ENCODE results near the gene PLCH2.
A peak's percentile ranks its signal among the peaks of the same experiment; 100 is the strongest.

Gene PLCH2

DNA sequence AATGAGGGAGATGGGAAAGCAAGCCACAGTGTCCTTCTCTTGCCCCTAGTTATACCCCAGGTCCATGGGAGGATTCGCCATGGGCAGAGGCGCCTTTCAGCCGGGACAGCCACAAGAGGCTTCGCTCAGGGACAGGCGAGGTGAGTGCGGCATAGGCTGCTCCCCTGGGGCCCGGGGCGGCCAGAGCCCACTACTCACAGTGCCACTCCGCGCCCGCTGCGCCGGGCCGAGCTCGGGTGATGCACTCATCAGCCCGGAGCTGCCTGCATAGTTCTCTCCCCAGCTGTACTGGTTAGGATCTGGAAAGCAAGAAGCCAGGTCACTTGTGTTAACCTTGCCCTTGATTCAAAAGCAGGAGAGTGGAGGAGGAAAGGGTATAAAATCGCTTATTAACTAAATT lies 41.9 kb downstream of the PLCH2 start:
- DNase-seq: no peak

- no peak for DNase-seq
Measured at GRCh38 chr1:2518528-2518927, 42.4 kb downstream of the PLCH2 start.

GRCh38 chr1:2519029-2519685 lies 43.1 kb downstream of the PLCH2 start:
- DNase-seq: no peak

GRCh38 chr1:2519729-2520128 lies 43.6 kb downstream of the PLCH2 start:
- DNase-seq: no peak

DNA sequence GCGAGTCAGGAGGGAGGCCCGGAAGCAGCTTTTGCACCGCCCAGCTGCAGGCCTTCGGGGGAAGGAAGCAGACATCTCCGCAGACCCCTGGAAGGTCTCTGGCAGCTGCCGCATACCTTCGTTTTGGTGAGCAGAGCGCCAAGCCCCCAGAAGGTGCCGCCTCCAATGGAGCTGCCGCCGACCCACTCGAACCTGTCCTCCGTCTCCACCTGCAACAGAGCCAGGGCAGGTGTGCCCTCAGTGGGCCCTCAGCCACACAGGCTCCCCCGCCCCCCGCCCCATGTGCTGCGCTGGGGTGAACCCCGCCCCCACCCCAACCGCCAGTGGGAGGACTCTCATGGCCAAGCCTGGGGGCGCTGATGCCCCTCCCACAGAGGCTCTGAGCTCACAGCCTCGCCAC lies 44.1 kb downstream of the PLCH2 start:
- no peak for DNase-seq

- DNase-seq: no peak
Measured at GRCh38 chr1:2520806-2521205, 44.7 kb downstream of the PLCH2 start.

DNA sequence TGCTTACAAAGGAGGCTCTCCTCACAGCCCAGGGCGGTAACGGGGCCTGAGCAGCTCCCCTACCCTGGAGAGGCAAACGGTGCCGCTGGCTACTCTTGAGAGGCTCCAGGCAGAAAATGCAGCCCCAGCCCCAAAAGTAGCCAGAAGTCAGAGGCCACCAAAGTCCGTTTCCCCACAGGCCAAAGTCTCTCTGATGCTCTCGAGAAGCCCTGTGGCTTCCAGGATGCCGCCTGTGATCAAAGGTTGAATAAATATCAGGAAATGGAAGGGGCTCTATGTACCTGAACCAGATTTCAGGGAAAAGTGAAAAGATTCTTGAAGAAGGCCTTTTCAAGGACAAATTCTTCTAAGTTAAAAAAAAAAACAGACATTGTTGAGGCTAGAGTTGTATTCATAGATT lies 46.1 kb downstream of the PLCH2 start:
- DNase-seq: no peak

GRCh38 chr1:2523191-2523890 lies 47.3 kb downstream of the PLCH2 start:
- DNase-seq: no peak

GRCh38 chr1:2523891-2524609 lies 48.0 kb downstream of the PLCH2 start:
- no peak for DNase-seq

DNA sequence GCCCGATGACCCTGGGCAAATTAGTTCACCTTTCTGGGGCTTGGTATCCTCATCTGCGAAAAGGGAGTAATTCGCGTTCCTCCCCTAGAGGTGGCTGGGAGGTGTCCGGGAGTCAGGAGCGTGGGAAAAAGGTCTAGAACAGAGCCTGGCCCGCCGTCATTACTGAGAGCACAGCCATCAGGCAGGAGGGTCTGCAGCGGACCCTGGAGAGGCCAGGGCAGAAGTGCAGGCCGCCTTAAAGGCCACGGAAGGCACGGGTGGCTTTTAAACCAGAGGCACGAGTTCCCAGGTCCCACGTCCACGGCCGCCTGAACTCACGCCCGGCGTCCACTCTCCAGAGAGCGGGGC lies 49.5 kb downstream of the PLCH2 start:
- DNase-seq: no peak

DNA sequence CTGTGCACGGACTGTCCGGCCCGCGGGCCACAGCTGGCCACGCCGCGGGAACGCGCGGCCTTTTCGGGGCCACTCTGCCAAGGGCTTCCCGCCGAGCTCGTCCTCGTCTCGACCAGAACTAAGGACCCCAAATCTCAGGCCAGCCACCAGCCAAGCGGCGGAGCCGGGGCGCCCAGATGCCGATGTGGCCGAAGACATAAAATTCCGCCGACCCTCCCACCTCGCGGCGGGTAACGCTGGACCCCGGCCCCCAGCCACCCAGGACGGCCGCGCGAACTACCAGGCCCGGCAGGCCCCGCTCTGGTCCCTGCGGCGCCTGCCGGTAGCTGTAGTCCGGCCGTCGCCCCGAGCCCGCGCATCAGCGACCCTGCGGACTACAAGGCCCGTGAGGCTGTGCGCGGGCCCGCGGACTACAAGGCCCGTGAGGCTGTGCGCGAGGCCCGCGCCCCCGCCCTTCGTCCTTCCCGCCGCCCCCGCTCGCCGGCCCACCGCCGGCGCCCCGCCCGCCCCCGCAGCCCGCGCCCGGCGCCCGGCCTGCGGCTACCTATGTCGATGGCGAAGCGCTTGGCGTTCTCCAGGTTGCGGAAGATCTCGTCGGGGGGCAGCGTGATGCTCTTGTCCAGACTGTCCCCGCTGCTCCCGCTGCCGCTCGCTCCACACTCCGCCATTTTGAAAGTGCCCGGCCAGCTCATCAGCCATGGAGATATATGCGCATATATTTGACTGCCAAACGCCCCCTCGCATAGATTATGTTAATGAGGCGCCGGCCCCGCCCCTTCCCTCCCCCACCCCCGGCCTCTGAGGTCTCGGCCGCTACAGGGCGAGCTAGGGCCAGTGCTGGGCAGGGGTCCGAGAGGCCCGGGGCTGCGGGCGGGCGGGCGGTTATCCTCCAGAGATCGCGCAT lies 50.1 kb downstream of the PLCH2 start, which contains the start of gene PANK4:
PANK4 (minus strand) TSS at position 677 of the 904 bp plus-strand sequence; CDS start at position 668, 9 bp downstream.
- peak; percentile 84 for DNase-seq

DNA sequence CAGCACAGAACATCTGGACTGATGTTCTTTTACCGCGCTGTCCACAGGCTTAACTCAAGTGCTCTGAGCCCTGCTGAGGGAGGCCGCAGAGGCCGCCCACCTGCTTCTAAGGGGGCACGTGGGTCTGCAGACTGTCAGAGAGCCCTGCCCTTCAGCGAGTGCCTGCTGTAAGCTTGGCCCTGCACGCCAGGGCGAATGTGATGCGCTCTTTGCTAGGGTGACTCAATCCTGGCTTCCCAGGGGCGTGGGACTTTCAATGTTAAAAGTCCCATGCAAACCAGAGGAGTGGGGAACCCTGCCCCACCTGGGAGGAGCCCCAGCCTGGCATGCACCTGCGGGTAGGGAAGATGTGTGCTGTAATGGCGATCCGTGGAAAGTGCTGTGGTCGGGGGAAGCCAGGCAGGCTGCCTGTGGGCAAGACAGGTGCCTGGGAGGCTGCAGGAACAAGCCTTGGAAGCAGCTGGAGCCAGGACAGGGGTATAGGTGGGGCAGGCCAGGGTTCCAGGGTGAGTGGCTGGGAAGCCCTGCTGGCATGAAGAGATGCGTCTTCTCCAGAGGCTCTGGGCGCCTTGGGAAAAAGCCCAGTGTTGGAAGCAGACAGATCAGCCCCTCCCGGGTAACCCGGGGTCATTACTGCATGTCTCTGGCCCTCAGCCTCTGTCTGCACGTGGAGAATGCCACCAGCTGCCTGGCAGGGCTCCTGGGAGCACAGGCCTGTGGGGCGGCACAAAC lies 50.9 kb downstream of the PLCH2 start:
- DNase-seq: no peak

GRCh38 chr1:2527556-2527860 lies 51.4 kb downstream of the PLCH2 start:
- DNase-seq: no peak

GRCh38 chr1:2528016-2528415 lies 51.9 kb downstream of the PLCH2 start:
- no peak for DNase-seq

DNA sequence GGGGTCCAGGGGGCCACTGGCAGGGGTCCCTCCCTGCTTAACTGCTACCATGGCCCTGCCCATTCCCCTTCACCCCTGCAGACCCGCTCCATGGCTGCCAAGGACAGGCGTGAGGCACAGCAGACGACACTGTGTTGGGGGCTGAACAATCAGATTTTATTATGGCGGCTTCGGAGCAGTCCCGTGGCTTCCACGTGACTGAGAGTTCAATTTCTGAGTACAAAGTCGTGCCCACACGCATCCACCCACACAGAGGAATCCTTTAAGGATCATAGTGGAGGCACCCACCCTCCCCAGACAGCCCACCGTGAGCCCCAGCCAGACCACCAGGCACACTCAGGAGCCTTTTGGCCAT lies 52.5 kb downstream of the PLCH2 start:
- no peak for DNase-seq

GRCh38 chr1:2528966-2529783 lies 53.1 kb downstream of the PLCH2 start:
- DNase-seq: no peak

- no peak for DNase-seq
Measured at GRCh38 chr1:2529784-2530512, 53.9 kb downstream of the PLCH2 start, which contains the start of gene HES5. Gene HES5, minus strand, starts transcription at chr1:2530263. Its CDS starts 99 bp downstream, at chr1:2530164.

GRCh38 chr1:2530513-2531361 lies 54.6 kb downstream of the PLCH2 start:
- peak; percentile 63 for DNase-seq

DNA sequence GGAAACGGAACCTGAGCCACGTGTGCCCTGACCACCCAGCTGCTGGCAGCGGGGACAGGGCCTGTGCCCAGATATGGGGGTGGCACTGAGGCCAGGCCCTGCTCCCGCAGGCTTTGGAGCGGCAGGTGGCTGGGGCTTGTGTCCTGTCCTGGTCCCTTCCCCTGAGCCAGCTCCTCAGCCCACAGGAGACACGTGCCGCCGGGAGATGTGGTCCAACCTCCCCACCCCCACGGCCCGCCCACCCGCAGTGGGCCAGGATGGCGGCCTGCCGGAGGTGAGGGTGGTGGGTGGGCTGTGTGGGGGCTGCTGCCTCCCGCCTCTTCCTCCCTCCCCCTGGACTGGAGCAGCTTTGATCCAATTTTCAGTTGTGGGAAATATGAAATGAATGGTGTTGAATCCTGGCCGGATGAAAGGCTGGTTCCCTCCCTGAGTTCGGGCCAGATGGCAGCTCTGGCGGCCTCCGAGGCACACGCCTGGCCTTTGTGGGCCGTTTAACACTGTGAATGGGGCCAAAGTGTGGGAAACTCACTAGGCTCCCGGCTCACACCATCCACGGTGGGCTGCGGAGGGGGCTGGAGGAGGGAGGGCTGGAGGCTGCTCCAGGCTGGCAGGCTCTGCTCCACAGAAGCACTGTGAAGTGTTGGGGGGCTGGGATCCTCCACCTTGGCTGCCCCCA lies 56.5 kb downstream of the PLCH2 start:
- DNase-seq: no peak

Measured in NCI-H2029 (cell line).